ENCODE results near the gene CAPN11. TPM values are rescaled to one million over a fixed set of nuclear protein-coding genes. Genes with fewer than 3 reads are reported as not detected.
A peak's percentile ranks its signal among the peaks of the same experiment; 100 is the strongest.
"Not testable (repeated sequence)": the region's sequence is repeated elsewhere in the genome, so short reads cannot be mapped to it uniquely, and the experiment has no call there.

Gene CAPN11
- total RNA-seq, 1 experiment from 2014 or later = 0.28 TPM

DNA sequence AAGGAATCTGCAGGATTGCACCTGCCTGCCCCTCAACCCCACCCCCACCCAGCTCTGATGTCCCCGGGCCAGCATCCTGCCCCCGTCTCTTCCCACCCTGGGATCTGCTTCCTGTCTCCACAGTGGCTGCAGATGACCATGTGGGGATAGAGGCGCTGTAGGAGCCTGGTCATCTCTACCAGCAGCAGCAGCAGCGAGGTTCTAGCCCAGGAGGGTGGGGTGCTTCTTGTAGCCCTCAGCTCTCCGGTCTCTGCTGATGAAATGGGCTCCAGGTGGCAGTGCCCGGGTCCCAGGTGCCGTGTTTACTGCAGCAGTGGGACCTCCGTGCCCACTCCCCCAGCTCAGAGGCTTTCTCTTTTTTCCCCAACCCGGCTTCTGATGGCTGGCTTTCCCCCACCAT, 25.2 kb downstream of the CAPN11 start:
- Mint-ChIP-seq H3K4me3 (no peak overlapping the region), H3K27ac (no peak overlapping the region), H3K27me3 (ENCODE audit: low read depth) (peaks cover 4% of the 10 kb centered on the region), H3K36me3 (ENCODE audit: insufficient read depth in 1 of 3, low read depth in 3 of 3) (no peaks in the 10 kb centered on the region), H3K4me1 (peaks cover 19 to 27% of the 10 kb centered on the region in 2 experiments), H3K9me3 (no peaks in the 10 kb centered on the region)
- Histone ChIP-seq H3K27ac (ENCODE audit: insufficient read length, low read depth, low read length) (no peak overlapping the region), H4K20me1 (ENCODE audit: control insufficient read depth, insufficient read depth, insufficient read length) (no peaks in the 10 kb centered on the region), H3K23ac (ENCODE audit: insufficient read length, low read depth, low read length) (no peak overlapping the region), H3K56ac (ENCODE audit: insufficient read length, low read depth, low read length) (no peak overlapping the region), H3K18ac (ENCODE audit: insufficient read length, low read depth, low read length) (no peak overlapping the region), H2BK12ac (ENCODE audit: insufficient read length, low read depth, low read length) (no peak overlapping the region), H2BK20ac (ENCODE audit: low read depth, low read length, poor library complexity, severe bottlenecking) (no peak overlapping the region), H3K4ac (ENCODE audit: low read depth, low read length) (no peak overlapping the region), H2BK5ac (ENCODE audit: insufficient read length, low read length) (no peak overlapping the region), H3K9me3 (ENCODE audit: control insufficient read depth, low read depth, low read length) (no peaks in the 10 kb centered on the region), H2BK15ac (ENCODE audit: low read depth, low read length) (no peak overlapping the region), H2AFZ (ENCODE audit: low read length) (no peak overlapping the region), H3K9ac (ENCODE audit: extremely low read depth, insufficient read length, low read length) (no peak overlapping the region), H4K91ac (ENCODE audit: insufficient read length, low read depth, low read length) (no peak overlapping the region), H3K23me2 (ENCODE audit: insufficient read length, low read depth, low read length, poor library complexity, severe bottlenecking) (no peaks in the 10 kb centered on the region), H2AK5ac (ENCODE audit: insufficient read length, low read length) (no peak overlapping the region), H3K14ac (ENCODE audit: insufficient read depth, low read length) (no peak overlapping the region; the same call in 1 of the 2 replicates), H3T11ph (ENCODE audit: low read length) (no peak overlapping the region), H3K4me1 (ENCODE audit: insufficient read depth, low read length) (peaks cover 8% of the 10 kb centered on the region; the same call in 1 of the 2 replicates), H4K8ac (replicated peaks; ENCODE audit: insufficient read length, low read depth, low read length) (no peak overlapping the region), H3K4me2 (ENCODE audit: insufficient read depth, insufficient read length, low read length) (no peak overlapping the region), H2BK120ac (ENCODE audit: low read depth, low read length, poor library complexity, severe bottlenecking) (no peak overlapping the region), H3K79me2 (ENCODE audit: insufficient read depth, low read length) (no peaks in the 10 kb centered on the region), H4K5ac (ENCODE audit: insufficient read length, low read depth, low read length) (no peak overlapping the region), H3K27me3 (ENCODE audit: insufficient read depth, low read length) (no peaks in the 10 kb centered on the region), H3K79me1 (ENCODE audit: insufficient read depth, low read depth, low read length, poor library complexity, severe bottlenecking) (no peaks in the 10 kb centered on the region)
- WGBS (ENCODE audit: extremely low coverage, insufficient read length, low lambda C conversion rate) = no CpG with 5 or more reads among the region's 9 CpGs
- TF ChIP-seq, protein P1, sequence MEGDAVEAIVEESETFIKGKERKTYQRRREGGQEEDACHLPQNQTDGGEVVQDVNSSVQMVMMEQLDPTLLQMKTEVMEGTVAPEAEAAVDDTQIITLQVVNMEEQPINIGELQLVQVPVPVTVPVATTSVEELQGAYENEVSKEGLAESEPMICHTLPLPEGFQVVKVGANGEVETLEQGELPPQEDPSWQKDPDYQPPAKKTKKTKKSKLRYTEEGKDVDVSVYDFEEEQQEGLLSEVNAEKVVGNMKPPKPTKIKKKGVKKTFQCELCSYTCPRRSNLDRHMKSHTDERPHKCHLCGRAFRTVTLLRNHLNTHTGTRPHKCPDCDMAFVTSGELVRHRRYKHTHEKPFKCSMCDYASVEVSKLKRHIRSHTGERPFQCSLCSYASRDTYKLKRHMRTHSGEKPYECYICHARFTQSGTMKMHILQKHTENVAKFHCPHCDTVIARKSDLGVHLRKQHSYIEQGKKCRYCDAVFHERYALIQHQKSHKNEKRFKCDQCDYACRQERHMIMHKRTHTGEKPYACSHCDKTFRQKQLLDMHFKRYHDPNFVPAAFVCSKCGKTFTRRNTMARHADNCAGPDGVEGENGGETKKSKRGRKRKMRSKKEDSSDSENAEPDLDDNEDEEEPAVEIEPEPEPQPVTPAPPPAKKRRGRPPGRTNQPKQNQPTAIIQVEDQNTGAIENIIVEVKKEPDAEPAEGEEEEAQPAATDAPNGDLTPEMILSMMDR (conservative IDR thresholded peaks at IDR 0.05) = no peak
- DNase-seq = no peak

- peaks cover 19 to 27% of the 10 kb centered on the region in 2 experiments for H3K4me1 Mint-ChIP-seq
- not testable (repeated sequence) for H3K36me3 Mint-ChIP-seq (ENCODE audit: insufficient read depth in 1 of 3, low read depth in 3 of 3); H3K18ac ChIP-seq (ENCODE audit: insufficient read length, low read depth, low read length); H3K27ac Mint-ChIP-seq; H4K20me1 ChIP-seq (ENCODE audit: control insufficient read depth, insufficient read depth, insufficient read length); H3K4me1 ChIP-seq (ENCODE audit: insufficient read depth, low read length); H3T11ph ChIP-seq (ENCODE audit: low read length); H4K5ac ChIP-seq (ENCODE audit: insufficient read length, low read depth, low read length); H3K9me3 ChIP-seq (ENCODE audit: control insufficient read depth, low read depth, low read length); H3K14ac ChIP-seq (ENCODE audit: insufficient read depth, low read length); H3K56ac ChIP-seq (ENCODE audit: insufficient read length, low read depth, low read length); H3K79me2 ChIP-seq (ENCODE audit: insufficient read depth, low read length); DNase-seq; H3K23ac ChIP-seq (ENCODE audit: insufficient read length, low read depth, low read length); H2BK12ac ChIP-seq (ENCODE audit: insufficient read length, low read depth, low read length); H3K27me3 ChIP-seq (ENCODE audit: insufficient read depth, low read length); H3K27me3 Mint-ChIP-seq (ENCODE audit: low read depth); H4K91ac ChIP-seq (ENCODE audit: insufficient read length, low read depth, low read length); H3K4ac ChIP-seq (ENCODE audit: low read depth, low read length); H2BK20ac ChIP-seq (ENCODE audit: low read depth, low read length, poor library complexity, severe bottlenecking); H3K9ac ChIP-seq (ENCODE audit: extremely low read depth, insufficient read length, low read length); H3K23me2 ChIP-seq (ENCODE audit: insufficient read length, low read depth, low read length, poor library complexity, severe bottlenecking); H2BK5ac ChIP-seq (ENCODE audit: insufficient read length, low read length); H2BK15ac ChIP-seq (ENCODE audit: low read depth, low read length); H4K8ac ChIP-seq (replicated peaks; ENCODE audit: insufficient read length, low read depth, low read length); H3K9me3 Mint-ChIP-seq; H3K27ac ChIP-seq (ENCODE audit: insufficient read length, low read depth, low read length); H2BK120ac ChIP-seq (ENCODE audit: low read depth, low read length, poor library complexity, severe bottlenecking); H3K79me1 ChIP-seq (ENCODE audit: insufficient read depth, low read depth, low read length, poor library complexity, severe bottlenecking); H3K4me2 ChIP-seq (ENCODE audit: insufficient read depth, insufficient read length, low read length); H2AK5ac ChIP-seq (ENCODE audit: insufficient read length, low read length); H2AFZ ChIP-seq (ENCODE audit: low read length)
- no CpG with 5 or more reads among the region's 7 CpGs for WGBS (ENCODE audit: extremely low coverage, insufficient read length, low lambda C conversion rate)
- H3K4me3 Mint-ChIP-seq = peak overlapping the region in 1 of 2 experiments; percentile 13; a peak in 1 of 5 replicates
These were observed 26.7 kb downstream of the CAPN11 start for GRCh38 chr6:44185356-44185755.

All from H9 (cell line).